Neural cell (in vitro differentiated cells): ENCODE results near the gene SSX2IP. TPM values are rescaled to one million over a fixed set of nuclear protein-coding genes. Genes with fewer than 3 reads are reported as not detected.

Experiments
- H2AFZ ChIP-seq: fragments of 200-600, 300-800 bp; sonication (generic), shearing (Covaris generic); 2 replicates; pipeline ENCODE4 v1.6.0; 2014; ENCODE audit warnings: low read depth, mild to moderate bottlenecking, antibody characterized with exemption, low read length, moderate library complexity
- H3F3A ChIP-seq: fragments of 200-600 bp; shearing (Covaris generic); 2 replicates; pipeline ENCODE4 v1.6.1; 2016; ENCODE audit warnings: mild to moderate bottlenecking, moderate library complexity, mixed read lengths, antibody characterized with exemption, low read length; ENCODE audit not compliant: insufficient read depth, poor library complexity, severe bottlenecking
- H3K27ac ChIP-seq: fragments of 200-600, 300-800 bp; sonication (generic), shearing (Covaris generic); 2 replicates; pipeline ENCODE4 v1.5.1; 2014; ENCODE audit warnings: mild to moderate bottlenecking, low read length, moderate library complexity
- H3K27me3 ChIP-seq: fragments of 300-800, 200-600 bp; sonication (generic), shearing (Covaris generic); 2 replicates; pipeline ENCODE4 v1.6.0; 2014; ENCODE audit warnings: mild to moderate bottlenecking, low read depth, low read length, moderate library complexity; ENCODE audit not compliant: insufficient read depth
- H3K36me3 ChIP-seq: fragments of 300-800, 200-600 bp; sonication (generic), shearing (Covaris generic); 2 replicates; pipeline ENCODE4 v1.5.1; 2014; ENCODE audit warnings: mild to moderate bottlenecking, antibody characterized with exemption, low read length, moderate library complexity; ENCODE audit not compliant: insufficient read depth
- H3K4me2 ChIP-seq: fragments of 300-800, 200-600 bp; sonication (generic), shearing (Covaris generic); 2 replicates; pipeline ENCODE4 v1.6.0; 2014; ENCODE audit warnings: mild to moderate bottlenecking, low read length
- H3K4me3 ChIP-seq: fragments of 300-800, 200-600 bp; sonication (generic), shearing (Covaris generic); 2 replicates; pipeline ENCODE4 v1.5.1; 2014; ENCODE audit warnings: mild to moderate bottlenecking, low read length, moderate library complexity
- H3K79me2 ChIP-seq: fragments of 200-600 bp; shearing (Covaris generic); replicated peaks from 2 replicates; pipeline ENCODE4 v1.6.0; 2014; ENCODE audit warnings: mild to moderate bottlenecking, low read length, moderate library complexity; ENCODE audit not compliant: insufficient read depth
- H3K9ac ChIP-seq: fragments of 300-800, 200-600 bp; sonication (generic), shearing (Covaris generic); 2 replicates; pipeline ENCODE4 v1.6.1; 2016; ENCODE audit warnings: mild to moderate bottlenecking, low read length, mixed read lengths
- H3K9me2 ChIP-seq: fragments of 200-600 bp; shearing (Covaris generic); 2 replicates; pipeline ENCODE4 v1.6.1; 2016; ENCODE audit warnings: mild to moderate bottlenecking, low read length, mixed read lengths; ENCODE audit not compliant: insufficient read depth
- H3K9me3 ChIP-seq: fragments of 200-600, 300-800 bp; sonication (generic), shearing (Covaris generic); 2 replicates; pipeline ENCODE4 v1.6.1; 2016; ENCODE audit warnings: mild to moderate bottlenecking, mixed run types, low read length, moderate library complexity, mixed read lengths
- H4K20me1 ChIP-seq: fragments of 200-600 bp; shearing (Covaris generic); 2 replicates; pipeline ENCODE4 v1.6.1; 2016; ENCODE audit warnings: mild to moderate bottlenecking, mixed run types; ENCODE audit not compliant: insufficient read depth
- EP300 ChIP-seq: fragments of 450-650 bp; conservative IDR thresholded peaks from 2 replicates; pipeline ENCODE4 v1.6.1; 2014; ENCODE audit warnings: antibody characterized with exemption, mild to moderate bottlenecking, moderate library complexity; ENCODE audit not compliant: poor library complexity, severe bottlenecking
- EZH2 ChIP-seq: fragments of 200-600, 300-800 bp; shearing (Covaris generic), sonication (generic); IDR thresholded peaks from 2 replicates; pipeline ENCODE4 v1.6.1; 2014; ENCODE audit warnings: antibody characterized with exemption, low read length, borderline replicate concordance, mild to moderate bottlenecking; ENCODE audit not compliant: insufficient read depth, poor library complexity, severe bottlenecking
- MXI1 ChIP-seq: fragments of 450-650 bp; conservative IDR thresholded peaks from 2 replicates; pipeline ENCODE4 v1.6.1; 2014; ENCODE audit warnings: antibody characterized with exemption, mild to moderate bottlenecking; ENCODE audit not compliant: poor library complexity, severe bottlenecking
- POLR2AphosphoS5 ChIP-seq: IDR thresholded peaks from 2 replicates; pipeline ENCODE4 v1.6.1; 2012
- RAD21 ChIP-seq: fragments of 450-650 bp; conservative IDR thresholded peaks from 2 replicates; pipeline ENCODE4 v1.6.1; 2014; ENCODE audit warnings: antibody characterized with exemption, mild to moderate bottlenecking, moderate library complexity
- SMC3 ChIP-seq: fragments of 450-650 bp; conservative IDR thresholded peaks from 2 replicates; pipeline ENCODE4 v1.6.1; 2014; ENCODE audit warnings: antibody characterized with exemption, mild to moderate bottlenecking, moderate library complexity; ENCODE audit not compliant: poor library complexity
- TAF1 ChIP-seq: IDR thresholded peaks from 2 replicates; pipeline ENCODE4 v1.6.1; 2012; ENCODE audit warnings: low read depth
- polyA plus RNA-seq: library from polyadenylated mRNA; depleted of rRNA; stranded (reverse); fragments of >200 nt; gene quantifications from 2 replicates; pipeline ENCODE4 v1.2.3, GENCODE V29; 2014
- TF ChIP-seq, protein P1 (sequence below): IDR thresholded peaks from 2 replicates; pipeline ENCODE4 v1.6.1; 2012; ENCODE audit warnings: borderline replicate concordance
- TF ChIP-seq, protein P2 (sequence below): fragments of 450-650 bp; IDR thresholded peaks from 2 replicates; pipeline ENCODE4 v1.5.1; 2014; ENCODE audit warnings: antibody characterized with exemption, mild to moderate bottlenecking, moderate library complexity; ENCODE audit not compliant: poor library complexity, severe bottlenecking

Gene SSX2IP
- polyA plus RNA-seq, 1 donor from 2014 or later = 21.7 TPM

DNA sequence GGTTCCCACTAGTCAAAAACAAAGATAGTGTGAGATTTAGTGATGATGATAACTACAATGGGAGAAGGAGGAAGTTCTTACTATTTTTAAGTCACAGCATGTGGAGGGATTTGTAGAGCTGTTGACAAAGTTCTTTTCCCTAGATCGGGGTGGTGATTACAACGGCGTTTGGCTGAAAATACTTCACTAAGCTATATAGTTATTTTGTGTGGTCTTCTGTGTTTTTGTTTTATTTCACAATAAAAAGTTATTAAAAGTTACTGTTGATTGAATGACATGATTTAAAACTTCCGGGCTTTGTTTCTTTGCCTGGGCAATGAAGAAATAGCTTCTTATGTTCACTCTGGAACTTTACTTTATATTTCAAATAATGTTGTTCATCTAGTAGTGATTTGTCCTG, 47.3 kb upstream of the SSX2IP start:
- H4K20me1 ChIP-seq = no peaks in the 10 kb centered on the region
- no peaks in the 10 kb centered on the region for H3K36me3 ChIP-seq
- no peaks in the 10 kb centered on the region for H3K27me3 ChIP-seq
- H3K4me2 ChIP-seq = no peak overlapping the region
- no peaks in the 10 kb centered on the region for H3F3A ChIP-seq
- H2AFZ ChIP-seq = no peak overlapping the region
- no peak overlapping the region for H3K4me3 ChIP-seq
- no peaks in the 10 kb centered on the region for H3K9me2 ChIP-seq
- H3K9me3 ChIP-seq = no peaks in the 10 kb centered on the region
- no peaks in the 10 kb centered on the region for H3K79me2 ChIP-seq
- no peak overlapping the region for H3K9ac ChIP-seq
- TF ChIP-seq, protein P1, sequence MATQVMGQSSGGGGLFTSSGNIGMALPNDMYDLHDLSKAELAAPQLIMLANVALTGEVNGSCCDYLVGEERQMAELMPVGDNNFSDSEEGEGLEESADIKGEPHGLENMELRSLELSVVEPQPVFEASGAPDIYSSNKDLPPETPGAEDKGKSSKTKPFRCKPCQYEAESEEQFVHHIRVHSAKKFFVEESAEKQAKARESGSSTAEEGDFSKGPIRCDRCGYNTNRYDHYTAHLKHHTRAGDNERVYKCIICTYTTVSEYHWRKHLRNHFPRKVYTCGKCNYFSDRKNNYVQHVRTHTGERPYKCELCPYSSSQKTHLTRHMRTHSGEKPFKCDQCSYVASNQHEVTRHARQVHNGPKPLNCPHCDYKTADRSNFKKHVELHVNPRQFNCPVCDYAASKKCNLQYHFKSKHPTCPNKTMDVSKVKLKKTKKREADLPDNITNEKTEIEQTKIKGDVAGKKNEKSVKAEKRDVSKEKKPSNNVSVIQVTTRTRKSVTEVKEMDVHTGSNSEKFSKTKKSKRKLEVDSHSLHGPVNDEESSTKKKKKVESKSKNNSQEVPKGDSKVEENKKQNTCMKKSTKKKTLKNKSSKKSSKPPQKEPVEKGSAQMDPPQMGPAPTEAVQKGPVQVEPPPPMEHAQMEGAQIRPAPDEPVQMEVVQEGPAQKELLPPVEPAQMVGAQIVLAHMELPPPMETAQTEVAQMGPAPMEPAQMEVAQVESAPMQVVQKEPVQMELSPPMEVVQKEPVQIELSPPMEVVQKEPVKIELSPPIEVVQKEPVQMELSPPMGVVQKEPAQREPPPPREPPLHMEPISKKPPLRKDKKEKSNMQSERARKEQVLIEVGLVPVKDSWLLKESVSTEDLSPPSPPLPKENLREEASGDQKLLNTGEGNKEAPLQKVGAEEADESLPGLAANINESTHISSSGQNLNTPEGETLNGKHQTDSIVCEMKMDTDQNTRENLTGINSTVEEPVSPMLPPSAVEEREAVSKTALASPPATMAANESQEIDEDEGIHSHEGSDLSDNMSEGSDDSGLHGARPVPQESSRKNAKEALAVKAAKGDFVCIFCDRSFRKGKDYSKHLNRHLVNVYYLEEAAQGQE = no peak
- TF ChIP-seq, protein P2, sequence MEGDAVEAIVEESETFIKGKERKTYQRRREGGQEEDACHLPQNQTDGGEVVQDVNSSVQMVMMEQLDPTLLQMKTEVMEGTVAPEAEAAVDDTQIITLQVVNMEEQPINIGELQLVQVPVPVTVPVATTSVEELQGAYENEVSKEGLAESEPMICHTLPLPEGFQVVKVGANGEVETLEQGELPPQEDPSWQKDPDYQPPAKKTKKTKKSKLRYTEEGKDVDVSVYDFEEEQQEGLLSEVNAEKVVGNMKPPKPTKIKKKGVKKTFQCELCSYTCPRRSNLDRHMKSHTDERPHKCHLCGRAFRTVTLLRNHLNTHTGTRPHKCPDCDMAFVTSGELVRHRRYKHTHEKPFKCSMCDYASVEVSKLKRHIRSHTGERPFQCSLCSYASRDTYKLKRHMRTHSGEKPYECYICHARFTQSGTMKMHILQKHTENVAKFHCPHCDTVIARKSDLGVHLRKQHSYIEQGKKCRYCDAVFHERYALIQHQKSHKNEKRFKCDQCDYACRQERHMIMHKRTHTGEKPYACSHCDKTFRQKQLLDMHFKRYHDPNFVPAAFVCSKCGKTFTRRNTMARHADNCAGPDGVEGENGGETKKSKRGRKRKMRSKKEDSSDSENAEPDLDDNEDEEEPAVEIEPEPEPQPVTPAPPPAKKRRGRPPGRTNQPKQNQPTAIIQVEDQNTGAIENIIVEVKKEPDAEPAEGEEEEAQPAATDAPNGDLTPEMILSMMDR = no peak
- no peak for TF ChIP-seq SMC3
- no peak for TF ChIP-seq RAD21
- TF ChIP-seq MXI1 = no peak
- no peak for TF ChIP-seq TAF1
- no peak for TF ChIP-seq POLR2AphosphoS5
- TF ChIP-seq EP300 = no peak
- no peak for TF ChIP-seq EZH2
- no peak overlapping the region for H3K27ac ChIP-seq

DNA sequence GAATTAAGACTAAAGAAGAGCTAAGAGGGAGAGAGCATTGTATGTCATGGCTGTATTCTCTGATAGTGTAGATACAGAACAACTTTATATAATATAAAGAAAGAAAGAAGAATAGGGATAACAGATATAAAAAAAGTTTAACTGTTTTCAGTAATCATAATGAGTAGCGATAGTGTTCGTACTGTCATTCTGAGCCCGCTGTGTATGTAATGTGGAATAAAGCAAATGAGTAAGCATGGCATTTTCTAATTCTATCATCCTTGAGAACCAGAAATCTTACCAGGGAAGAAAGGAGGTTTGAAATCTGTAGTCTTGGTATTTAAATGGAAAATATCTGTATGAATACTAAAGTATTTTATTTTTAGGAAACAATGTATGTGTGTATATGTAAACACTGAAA, 46.7 kb upstream of the SSX2IP start:
- Histone ChIP-seq H3K4me2 (no peak overlapping the region), H2AFZ (no peak overlapping the region), H3F3A (no peaks in the 10 kb centered on the region), H3K27me3 (no peaks in the 10 kb centered on the region), H3K36me3 (no peaks in the 10 kb centered on the region), H3K4me3 (no peak overlapping the region), H3K9me2 (no peaks in the 10 kb centered on the region), H3K79me2 (no peaks in the 10 kb centered on the region), H3K9me3 (no peaks in the 10 kb centered on the region), H3K27ac (no peak overlapping the region), H3K9ac (no peak overlapping the region), H4K20me1 (no peaks in the 10 kb centered on the region)
- no peak for TF ChIP-seq EP300
- TF ChIP-seq SMC3 = no peak
- no peak for TF ChIP-seq RAD21
- no peak for TF ChIP-seq MXI1
- TF ChIP-seq TAF1 = no peak
- no peak for TF ChIP-seq EZH2
- TF ChIP-seq, protein P2 = no peak
- TF ChIP-seq POLR2AphosphoS5 = no peak
